Forelimb muscle (tissue), 1 donor: ENCODE measurements around the gene FUCA1. TPM values are rescaled to one million over a fixed set of nuclear protein-coding genes. Genes with fewer than 3 reads are reported as not detected.
"Not testable (repeated sequence)": the region's sequence is repeated elsewhere in the genome, so short reads cannot be mapped to it uniquely, and the experiment has no call there.

Experiments
- DNase-seq: peaks from one replicate; pipeline ENCODE4 v3.0.0-alpha.2; 2013; ENCODE audit warnings: low read depth
- polyA plus RNA-seq: library from polyadenylated mRNA; unstranded; fragments of 120-200 nt; gene quantifications from one replicate; pipeline ENCODE4 v1.2.1, GENCODE V29; 2013; ENCODE audit not compliant: insufficient read length

FUCA1 gene
- polyA plus RNA-seq, 1 donor = 11.5 TPM

DNA sequence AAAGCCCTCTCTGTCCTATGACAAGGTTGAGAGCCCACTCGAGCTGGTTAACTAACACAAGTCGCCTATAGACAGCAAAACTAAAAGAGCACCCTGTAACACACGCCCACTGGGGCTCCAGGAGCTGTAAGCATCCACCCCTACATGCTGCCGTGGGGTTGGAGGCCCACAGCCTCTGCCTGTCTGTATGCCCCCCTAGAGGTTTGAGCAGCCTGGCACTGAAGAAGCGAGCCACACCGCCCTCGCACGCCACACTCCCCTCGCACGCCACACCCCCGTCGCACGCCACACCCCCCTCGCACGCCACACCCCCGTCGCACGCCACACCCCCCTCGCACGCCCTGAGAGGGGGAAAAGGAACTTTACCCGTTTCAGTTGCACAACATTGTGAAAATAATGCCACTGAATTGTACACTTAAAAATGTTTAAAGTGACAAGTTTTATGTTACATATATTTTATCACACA is 29.7 kb downstream of the FUCA1 start:
- DNase-seq = no peak

GRCh38 chr1:23837908-23838307 is 30.2 kb downstream of the FUCA1 start:
- DNase-seq = no peak

- DNase-seq = no peak
Measured at GRCh38 chr1:23836037-23836436, 32.1 kb downstream of the FUCA1 start.

GRCh38 chr1:23834156-23834555 is 33.9 kb downstream of the FUCA1 start:
- DNase-seq = not testable (repeated sequence)

- no peak for DNase-seq
Measured at GRCh38 chr1:23827717-23828116, 40.4 kb downstream of the FUCA1 start.

- not testable (repeated sequence) for DNase-seq
Measured at GRCh38 chr1:23826590-23826989, 41.5 kb downstream of the FUCA1 start.

GRCh38 chr1:23825762-23826522 is 42.1 kb downstream of the FUCA1 start:
- DNase-seq = no peak

DNA sequence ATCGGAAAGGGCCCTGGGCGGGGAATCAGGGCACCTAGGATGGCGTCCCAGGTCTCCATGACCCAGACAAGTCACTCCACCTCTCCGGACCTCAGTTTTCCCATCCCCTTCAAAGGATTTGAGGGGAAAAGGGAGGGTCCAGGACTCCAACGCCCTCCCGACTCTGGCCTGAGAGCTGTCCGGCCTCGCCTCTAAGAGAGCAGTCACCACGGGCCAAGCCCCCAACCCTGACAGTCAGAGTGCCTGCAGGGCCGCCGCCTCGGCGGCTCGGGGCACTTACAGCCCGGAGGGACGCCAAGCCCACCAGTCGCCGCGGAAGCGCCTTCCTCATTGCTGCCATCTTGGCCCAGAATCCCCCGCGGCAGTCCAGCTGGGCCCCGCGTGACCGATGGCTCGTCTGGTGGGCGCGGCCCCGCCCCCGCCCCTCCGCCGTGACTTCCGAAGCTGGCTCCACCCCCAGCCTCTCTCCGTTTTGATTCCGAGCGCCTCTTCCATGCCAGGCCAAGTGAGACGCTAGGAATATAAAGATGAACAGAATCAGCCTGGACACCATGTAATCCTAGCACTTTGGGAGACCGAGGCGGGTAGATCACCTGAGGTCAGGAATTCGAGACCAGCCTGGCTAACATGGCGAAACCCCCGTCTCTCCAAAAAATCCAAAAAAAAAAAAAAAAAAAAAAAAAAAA is 42.9 kb downstream of the FUCA1 start, which contains the start of gene HMGCL:
Gene HMGCL (minus strand): TSS at position 354 of the 686 bp plus-strand sequence. CDS start 14 bp downstream, at position 340.
- DNase-seq = peak; percentile 78

DNA sequence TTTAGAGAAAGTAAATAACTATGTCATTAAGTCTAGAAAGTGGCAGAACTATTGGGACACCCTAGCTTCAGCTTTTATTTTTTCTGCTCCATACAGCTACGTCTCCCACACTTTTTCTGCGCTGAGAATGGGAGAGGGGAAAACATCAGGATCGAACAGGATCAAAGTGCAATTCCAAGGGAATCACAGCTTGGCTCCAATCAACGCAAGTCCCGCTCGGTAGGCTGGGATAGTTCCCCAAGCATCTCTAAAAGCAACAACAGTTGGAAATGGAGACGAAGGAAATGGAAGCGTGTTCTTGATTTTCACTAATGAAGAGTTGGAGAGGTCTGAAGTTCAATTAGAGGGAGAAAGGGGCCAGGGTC is 43.4 kb downstream of the FUCA1 start:
- no peak for DNase-seq

DNA sequence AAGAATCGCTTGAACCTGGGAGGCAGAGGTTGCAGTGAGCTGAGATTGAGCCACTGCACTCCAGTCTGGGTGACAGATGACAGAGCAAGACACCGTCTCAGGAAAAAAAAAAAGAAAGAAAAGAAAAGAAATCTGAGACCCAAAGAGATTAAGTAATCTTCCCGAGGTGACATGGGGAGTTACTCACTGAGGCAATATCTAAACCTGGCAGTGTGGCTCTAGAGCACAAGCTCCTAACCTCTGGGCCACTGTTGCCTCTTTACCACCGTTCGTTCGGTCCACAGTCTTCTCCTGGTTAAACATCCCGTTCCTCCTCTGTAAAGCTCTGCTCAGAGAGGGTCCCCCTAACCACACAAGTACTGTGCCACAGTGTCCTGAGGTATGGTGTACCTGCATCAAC is 44.3 kb downstream of the FUCA1 start:
- no peak for DNase-seq

DNA sequence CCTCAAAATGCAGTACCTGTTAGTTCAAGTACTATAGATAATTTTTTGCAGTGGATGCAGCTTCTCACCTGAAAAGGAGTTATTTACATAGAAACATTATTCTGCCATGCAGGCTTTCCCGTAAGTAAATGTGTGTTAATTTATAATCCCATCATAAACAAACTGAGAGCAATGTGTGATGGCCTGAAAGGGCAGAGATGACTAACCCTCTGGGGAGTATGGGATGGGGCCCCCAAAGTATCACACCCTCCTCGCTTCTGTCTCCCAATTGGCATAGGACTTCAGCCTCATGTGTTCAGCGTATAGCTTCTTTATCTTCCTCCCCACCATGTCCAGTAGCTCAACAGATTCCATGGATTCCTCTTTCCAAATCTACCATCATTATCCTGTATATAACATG is 50.5 kb downstream of the FUCA1 start:
- DNase-seq = no peak

GRCh38 chr1:23816906-23817305 is 51.2 kb downstream of the FUCA1 start:
- DNase-seq = no peak

- no peak for DNase-seq
Measured at GRCh38 chr1:23816361-23816760, 51.7 kb downstream of the FUCA1 start.

GRCh38 chr1:23814016-23814415 is 54.1 kb downstream of the FUCA1 start:
- DNase-seq = no peak

DNA sequence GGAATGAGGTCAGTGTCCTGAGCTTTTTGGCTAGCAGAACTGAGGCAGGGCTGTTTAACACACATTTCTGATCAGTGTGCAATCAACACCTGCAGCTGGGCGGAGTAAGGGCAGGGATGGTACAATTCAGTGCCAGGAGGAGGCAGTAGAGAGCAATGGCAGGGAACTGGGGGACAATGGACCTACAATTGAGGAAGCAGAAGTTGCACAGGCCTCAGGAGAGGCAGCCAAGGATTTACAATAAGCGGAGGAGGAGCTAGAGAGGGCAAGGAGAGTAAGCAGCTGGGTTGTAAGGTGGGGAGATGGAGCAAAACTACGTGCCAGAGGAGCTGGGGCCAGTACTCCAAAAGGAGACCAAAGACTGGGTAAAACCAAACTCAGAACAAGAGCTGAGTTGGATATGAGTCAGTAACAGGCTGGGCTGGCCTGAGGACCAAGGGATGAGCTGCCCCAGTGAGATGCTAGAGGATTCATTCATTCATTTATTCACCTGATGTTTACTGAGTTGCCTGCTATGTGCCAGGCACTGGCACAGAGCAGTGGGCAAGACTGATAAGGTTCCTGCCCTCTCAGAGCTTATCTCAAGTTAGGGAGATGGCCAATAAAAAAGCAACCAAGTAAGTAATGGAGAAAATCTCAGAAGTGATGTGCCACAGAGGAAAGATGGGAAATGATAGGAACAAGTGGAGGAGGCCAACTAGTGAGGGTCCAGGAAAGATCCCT is 57.1 kb downstream of the FUCA1 start:
- DNase-seq = no peak

GRCh38 chr1:23809751-23810171 is 58.3 kb downstream of the FUCA1 start:
- DNase-seq = no peak

GRCh38 chr1:23807453-23807852 is 60.6 kb downstream of the FUCA1 start:
- no peak for DNase-seq

- DNase-seq = no peak
Measured at GRCh38 chr1:23806280-23806679, 61.8 kb downstream of the FUCA1 start.

- DNase-seq = no peak
Measured at GRCh38 chr1:23805025-23805424, 63.1 kb downstream of the FUCA1 start.

- DNase-seq = no peak
Measured at GRCh38 chr1:23804183-23804835, 63.8 kb downstream of the FUCA1 start.

GRCh38 chr1:23803674-23804073 is 64.4 kb downstream of the FUCA1 start:
- no peak for DNase-seq

DNA sequence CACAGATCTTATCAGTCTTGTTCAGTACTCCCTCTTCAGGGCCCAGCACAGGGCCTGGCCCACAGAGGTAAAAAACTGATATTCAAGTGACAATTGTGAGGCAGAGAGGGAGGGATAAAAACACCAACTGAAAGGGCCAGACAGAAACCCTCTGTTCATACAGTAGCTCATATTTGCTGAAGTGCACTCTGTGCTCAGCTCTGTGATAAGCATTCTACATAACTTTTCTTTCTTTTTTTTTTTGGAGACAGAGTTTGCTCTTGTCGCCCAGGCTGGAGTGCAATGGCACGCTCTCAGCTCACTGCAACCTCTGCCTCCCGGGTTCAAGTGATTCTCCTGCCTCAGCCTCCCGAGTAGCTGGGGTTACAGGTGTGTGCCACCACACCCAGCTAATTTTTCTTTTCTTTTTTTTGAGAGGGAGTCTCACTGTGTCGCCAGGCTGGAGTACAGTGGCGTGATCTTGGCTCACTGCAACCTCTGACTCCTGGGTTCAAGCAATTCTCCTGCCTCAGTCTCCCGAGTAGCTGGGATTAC is 65.2 kb downstream of the FUCA1 start:
- DNase-seq = not testable (repeated sequence)
